Measurements from ENCODE around the gene AP4M1.
"Not testable (repeated sequence)": the region's sequence is repeated elsewhere in the genome, so short reads cannot be mapped to it uniquely, and the experiment has no call there.

GRCh38 chr7:100146350-100146749 is 44.9 kb downstream of the AP4M1 start:
- not testable (repeated sequence) for TF ChIP-seq CTCF, POLR2A (IDR thresholded peaks at IDR 0.05)

Measured in breast epithelium (tissue), 3 donors.